Panc1 (cell line): ENCODE measurements around the gene FAM131B. TPM values are rescaled to one million over a fixed set of nuclear protein-coding genes. Genes with fewer than 3 reads are reported as not detected.
A peak's percentile ranks its signal among the peaks of the same experiment; 100 is the strongest.

Experiments
- ATAC-seq: fragments of 200-7000 bp; cut with Tn5 transposase; 2 replicates; pipeline ENCODE4 v1.9.1; 2020; ENCODE audit warnings: mild to moderate bottlenecking, moderate library complexity
- BruUV-seq: library from RNA; stranded (reverse); fragments of 400-500 nt; replicated peaks from 2 replicates; lab custom pipeline; 2021; lab: Mats Ljungman, UMichigan
- CTCF ChIA-PET: fragments of 300-600 bp; sonication (Branson Sonifier 250); formaldehyde crosslinking; loops from one replicate; lab custom pipeline; 2022; ENCODE audit warnings: antibody characterized with exemption; lab: Charles Lee
- POLR2A ChIA-PET: fragments of 300-600 bp; sonication (Branson Sonifier 250); formaldehyde crosslinking; loops from one replicate; lab custom pipeline; 2022; ENCODE audit warnings: antibody characterized with exemption; lab: Charles Lee
- DNase-seq: peaks from one replicate; pipeline ENCODE4 v3.0.0-alpha.2; 2010; ENCODE audit warnings: low read depth, low spot score
- H3K27ac ChIP-seq: 2 replicates; pipeline ENCODE4 v1.5.1; 2011; ENCODE audit warnings: mild to moderate bottlenecking, low read length, inconsistent platforms
- H3K27me3 ChIP-seq: fragments of 200-500 bp; sonication (Bioruptor generic); 2 replicates; pipeline ENCODE4 v1.6.0; 2014; ENCODE audit warnings: low read length, inconsistent platforms; ENCODE audit not compliant: control insufficient read depth, insufficient read depth
- H3K36me3 ChIP-seq: fragments of 200-500 bp; sonication (Bioruptor generic); 2 replicates; pipeline ENCODE4 v1.5.1; 2014; ENCODE audit warnings: inconsistent platforms, mild to moderate bottlenecking, low read length, moderate library complexity; ENCODE audit not compliant: control insufficient read depth, insufficient read depth
- H3K4me1 ChIP-seq: 2 replicates; pipeline ENCODE4 v1.5.1; 2011; ENCODE audit warnings: inconsistent platforms, mild to moderate bottlenecking, low read length, moderate library complexity; ENCODE audit not compliant: control insufficient read depth, insufficient read depth
- H3K4me3 ChIP-seq, 2 experiments: 2 replicates each; pipeline ENCODE4 v1.5.1; 2011 to 2012; ENCODE audit warnings: low read depth in 2 of 2, low read length in 2 of 2, mild to moderate bottlenecking in 2 of 2, inconsistent platforms in 1 of 2, moderate library complexity in 1 of 2
- H3K9me3 ChIP-seq: fragments of 200-500 bp; sonication (Bioruptor generic); 2 replicates; pipeline ENCODE4 v1.5.1; 2014; ENCODE audit warnings: low read depth, mild to moderate bottlenecking, inconsistent platforms, low read length, moderate library complexity; ENCODE audit not compliant: control insufficient read depth, insufficient read depth
- CTCF ChIP-seq: fragments of 450-650 bp; IDR thresholded peaks from 2 replicates; pipeline ENCODE4 v1.5.1; 2017; ENCODE audit warnings: mild to moderate bottlenecking
- POLR2AphosphoS5 ChIP-seq: IDR thresholded peaks from 2 replicates; pipeline ENCODE4 v1.6.1; 2012; ENCODE audit warnings: mild to moderate bottlenecking, low read depth, low read length, moderate library complexity
- REST ChIP-seq, 2 experiments: IDR thresholded peaks; 2 replicates each; pipeline ENCODE4 v1.6.1; 2011 to 2012; ENCODE audit warnings: low read depth in 2 of 2, control low read depth in 1 of 2, low read length in 1 of 2, mild to moderate bottlenecking in 1 of 2, moderate library complexity in 1 of 2; ENCODE audit not compliant: insufficient read depth in 1 of 2
- SIN3A ChIP-seq: IDR thresholded peaks from 2 replicates; pipeline ENCODE4 v1.6.1; 2012; ENCODE audit warnings: low read depth, mild to moderate bottlenecking, low read length, moderate library complexity, borderline replicate concordance; ENCODE audit not compliant: insufficient read depth
- TCF7L2 ChIP-seq: IDR thresholded peaks from 2 replicates; pipeline ENCODE4 v1.6.1; 2011; ENCODE audit warnings: mild to moderate bottlenecking, low read depth, low read length, inconsistent platforms
- in situ Hi-C: cut with HindIII; loops from 2 replicates; pipeline ENCODE4 v1.10.0; 2016; ENCODE audit warnings: low sequenced_read_pairs, low pct_unique_long_range_greater_than_20kb
- intact Hi-C: fragments of 100-400 bp; cut with micrococcal nuclease; formaldehyde crosslinking; loops from one replicate; pipeline ENCODE4 v1.10.0; 2022; ENCODE audit not compliant: unreplicated experiment
- total RNA-seq: library from RNA; stranded (reverse); gene quantifications from one replicate; pipeline ENCODE4 v1.2.1, GENCODE V29; 2021; ENCODE audit not compliant: unreplicated experiment

Gene FAM131B
- total RNA-seq, 1 experiment from 2014 or later, result 1.5 TPM

GRCh38 chr7:143380646-143381426 lies 18.3 kb upstream of the FAM131B start, which contains the start of gene ZYX:
Gene ZYX (plus strand): TSS chr7:143381345. CDS start chr7:143381572, 227 bp downstream.
- ChIA-PET CTCF (interaction anchor here (0.7 to 1.0 kb wide), 5 partner anchors 9 to 783 kb away, joined by 3 to 8 read pairs (median 5); no protein-coding TSS in a partner anchor), POLR2A (no interaction called here)
- ATAC-seq, result peak; percentile 89
- in situ Hi-C loops, result no loop called here
- BruUV-seq, result no TSS peak
- Histone ChIP-seq H3K27ac (peak within 1 kb of the TSS; percentile 86), H3K4me3 (peak within 1 kb of the TSS; percentile 80 to 96), H3K9me3 (no peaks in the 10 kb centered on the region), H3K27me3 (no peaks in the 10 kb centered on the region), H3K4me1 (peaks cover 12% of the 10 kb centered on the region; the same call in 1 of the 2 replicates), H3K36me3 (peaks cover 5% of the 10 kb centered on the region; the same call in 1 of the 2 replicates)
- TF ChIP-seq POLR2AphosphoS5 (peak; percentile 62), SIN3A (0 out of 2 replicates have a peak, but pooled peaks have one; percentile 20), REST (IDR thresholded peaks at IDR 0.05; ENCODE audit: insufficient read depth in 1 of 2, low read depth in 2 of 2, low read length in 1 of 2) (no peak), TCF7L2 (no peak)
- intact Hi-C loops, result no loop called here
- peak; percentile 66 for DNase-seq

- no peaks in the 10 kb centered on the region for H3K27me3 ChIP-seq
- in situ Hi-C loops (no loop called here), intact Hi-C loops (no loop called here)
- BruUV-seq, result no TSS peak
- H3K36me3 ChIP-seq, result peaks cover 5% of the 10 kb centered on the region; the same call in 1 of the 2 replicates
- peak overlapping the region; percentile 86 for H3K27ac ChIP-seq
- ATAC-seq (peak; percentile 76), DNase-seq (peak; percentile 75)
- no peaks in the 10 kb centered on the region for H3K9me3 ChIP-seq
- CTCF ChIA-PET, result interaction anchor here (0.7 to 1.0 kb wide), 6 partner anchors 9 to 782 kb away, joined by 3 to 8 read pairs (median 6); no protein-coding TSS in a partner anchor
- POLR2A ChIA-PET, result interaction anchor here (0.7 kb wide), 1 partner anchor 92 kb away, joined by 6 read pairs; no protein-coding TSS in a partner anchor
- peak; percentile 0; the same call in 1 of the 2 replicates for TF ChIP-seq POLR2AphosphoS5
- TF ChIP-seq REST (IDR thresholded peaks at IDR 0.05; ENCODE audit: insufficient read depth in 1 of 2, low read depth in 2 of 2, low read length in 1 of 2), result no peak
- no peak for TF ChIP-seq TCF7L2
- TF ChIP-seq CTCF, result peak; percentile 96
- 0 out of 2 replicates have a peak, but pooled peaks have one; percentile 31 for TF ChIP-seq SIN3A
- H3K4me1 ChIP-seq, result peaks cover 12% of the 10 kb centered on the region; the same call in 1 of the 2 replicates
- H3K4me3 ChIP-seq, result peak overlapping the region; percentile 80 to 96
Observed at GRCh38 chr7:143380260-143380645, 17.7 kb upstream of the FAM131B start.
